A673 (cell line): Measurements from ENCODE around the gene MACROD1.

ENCODE experiments used
- EZH2 ChIP-seq: fragments of 200-600 bp; sonication (generic); IDR thresholded peaks from 2 replicates; pipeline ENCODE4 v1.6.1; 2017; ENCODE audit warnings: borderline replicate concordance, low read depth, mild to moderate bottlenecking, mixed read lengths, antibody characterized with exemption, low read length; ENCODE audit not compliant: poor library complexity, severe bottlenecking
- TF ChIP-seq, protein P1 (sequence below): fragments of 300-800, 200-600 bp; sonication (generic); conservative IDR thresholded peaks from 2 replicates; pipeline ENCODE4 v1.5.1; 2017; ENCODE audit warnings: low read depth, mild to moderate bottlenecking, antibody characterized with exemption, low read length, moderate library complexity, mixed read lengths

DNA sequence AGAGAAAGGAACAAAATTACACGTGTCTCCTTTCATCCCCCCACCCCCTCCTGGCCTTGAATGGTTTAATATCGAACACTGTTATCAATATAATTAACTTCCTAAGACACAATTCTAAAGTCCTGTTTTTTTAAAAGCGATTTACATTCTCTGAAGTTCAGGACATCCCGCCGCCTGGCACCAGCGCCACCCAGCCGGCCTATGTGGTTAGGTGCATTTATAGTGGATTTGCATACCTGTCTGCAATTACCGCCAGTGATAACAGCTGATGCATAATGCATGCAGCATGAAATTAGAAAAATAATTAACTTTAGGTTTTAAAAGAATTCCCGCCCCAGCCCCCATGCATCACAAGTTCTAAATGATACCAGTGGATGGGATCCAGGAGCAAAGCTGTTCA is 58.6 kb downstream of the MACROD1 start:
- TF ChIP-seq, protein P1, sequence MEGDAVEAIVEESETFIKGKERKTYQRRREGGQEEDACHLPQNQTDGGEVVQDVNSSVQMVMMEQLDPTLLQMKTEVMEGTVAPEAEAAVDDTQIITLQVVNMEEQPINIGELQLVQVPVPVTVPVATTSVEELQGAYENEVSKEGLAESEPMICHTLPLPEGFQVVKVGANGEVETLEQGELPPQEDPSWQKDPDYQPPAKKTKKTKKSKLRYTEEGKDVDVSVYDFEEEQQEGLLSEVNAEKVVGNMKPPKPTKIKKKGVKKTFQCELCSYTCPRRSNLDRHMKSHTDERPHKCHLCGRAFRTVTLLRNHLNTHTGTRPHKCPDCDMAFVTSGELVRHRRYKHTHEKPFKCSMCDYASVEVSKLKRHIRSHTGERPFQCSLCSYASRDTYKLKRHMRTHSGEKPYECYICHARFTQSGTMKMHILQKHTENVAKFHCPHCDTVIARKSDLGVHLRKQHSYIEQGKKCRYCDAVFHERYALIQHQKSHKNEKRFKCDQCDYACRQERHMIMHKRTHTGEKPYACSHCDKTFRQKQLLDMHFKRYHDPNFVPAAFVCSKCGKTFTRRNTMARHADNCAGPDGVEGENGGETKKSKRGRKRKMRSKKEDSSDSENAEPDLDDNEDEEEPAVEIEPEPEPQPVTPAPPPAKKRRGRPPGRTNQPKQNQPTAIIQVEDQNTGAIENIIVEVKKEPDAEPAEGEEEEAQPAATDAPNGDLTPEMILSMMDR, result no peak
- TF ChIP-seq EZH2, result no peak
